HG03521 (cell line): ENCODE results near the gene RPA4.
"Not testable (repeated sequence)": the region's sequence is repeated elsewhere in the genome, so short reads cannot be mapped to it uniquely, and the experiment has no call there.

Source experiments
- ATAC-seq: cut with Tn5 transposase; IDR thresholded peaks from one replicate; pipeline ENCODE4 v1.9.1; 2021; ENCODE audit warnings: mild to moderate bottlenecking, moderate library complexity; ENCODE audit not compliant: unreplicated experiment

The RPA4 gene

GRCh38 chrX:96883608-96884007 is at the start of gene RPA4:
RPA4 (plus strand) TSS chrX:96883908; CDS start chrX:96884311, 403 bp downstream.
- ATAC-seq = no peak

- ATAC-seq = no peak
Observed at GRCh38 chrX:96834137-96834536, 49.6 kb upstream of the RPA4 start.

GRCh38 chrX:96835660-96836289 is 47.9 kb upstream of the RPA4 start:
- ATAC-seq = peak; percentile 73

- ATAC-seq = no peak
Observed at GRCh38 chrX:96837808-96838207, 45.9 kb upstream of the RPA4 start.

- no peak for ATAC-seq
Observed at GRCh38 chrX:96838537-96838936, 45.2 kb upstream of the RPA4 start.

- ATAC-seq = no peak
Observed at GRCh38 chrX:96841325-96841724, 42.4 kb upstream of the RPA4 start.

GRCh38 chrX:96841866-96842265 is 41.8 kb upstream of the RPA4 start:
- not testable (repeated sequence) for ATAC-seq

GRCh38 chrX:96843566-96843965 is 40.1 kb upstream of the RPA4 start:
- ATAC-seq = no peak

GRCh38 chrX:96846841-96847240 is 36.9 kb upstream of the RPA4 start:
- ATAC-seq = no peak

GRCh38 chrX:96859422-96859821 is 24.3 kb upstream of the RPA4 start:
- ATAC-seq = not testable (repeated sequence)

- ATAC-seq = no peak
Observed at GRCh38 chrX:96861218-96861617, 22.5 kb upstream of the RPA4 start.

- ATAC-seq = no peak
Observed at GRCh38 chrX:96861661-96862060, 22.0 kb upstream of the RPA4 start.

GRCh38 chrX:96884027-96884426 is 319 bp downstream of the RPA4 start:
- no peak for ATAC-seq

GRCh38 chrX:96889726-96890125 is 6.0 kb downstream of the RPA4 start:
- ATAC-seq = no peak

- no peak for ATAC-seq
Observed at GRCh38 chrX:96906741-96907140, 23.0 kb downstream of the RPA4 start.

- ATAC-seq = no peak
Observed at GRCh38 chrX:96907516-96908272, 24.0 kb downstream of the RPA4 start.

GRCh38 chrX:96909291-96909690 is 25.6 kb downstream of the RPA4 start:
- ATAC-seq = no peak

GRCh38 chrX:96918864-96919263 is 35.2 kb downstream of the RPA4 start:
- no peak for ATAC-seq

- ATAC-seq = no peak
Observed at GRCh38 chrX:96919672-96920071, 36.0 kb downstream of the RPA4 start.

- no peak for ATAC-seq
Observed at GRCh38 chrX:96924581-96924980, 40.9 kb downstream of the RPA4 start.

GRCh38 chrX:96929036-96929435 is 45.3 kb downstream of the RPA4 start:
- ATAC-seq = no peak
